GM12878 (cell line): Measurements from ENCODE around the gene USP5. TPM values are rescaled to one million over a fixed set of nuclear protein-coding genes. Genes with fewer than 3 reads are reported as not detected.

ENCODE experiments used
- CREB1 ChIP-seq: IDR thresholded peaks from 2 replicates; pipeline ENCODE4 v1.6.1; 2012; ENCODE audit warnings: low read depth, mild to moderate bottlenecking, inconsistent platforms
- EZH2 ChIP-seq: IDR thresholded peaks from 2 replicates; pipeline ENCODE4 v1.6.1; 2012; ENCODE audit warnings: low read depth, mild to moderate bottlenecking, control low read depth, inconsistent platforms, low read length, borderline replicate concordance; ENCODE audit not compliant: control insufficient read depth
- GABPA ChIP-seq: IDR thresholded peaks from 2 replicates; pipeline ENCODE4 v1.6.1; 2014; ENCODE audit warnings: antibody characterized with exemption, low read depth, mild to moderate bottlenecking, inconsistent platforms
- IKZF2 ChIP-seq, 2 experiments: fragments of 450-650 bp; IDR thresholded peaks; 2 replicates each; pipeline ENCODE4 v1.6.1; 2017; ENCODE audit warnings: mild to moderate bottlenecking in 2 of 2, moderate library complexity in 2 of 2
- PML ChIP-seq: IDR thresholded peaks from 2 replicates; pipeline ENCODE4 v1.6.1; 2012; ENCODE audit warnings: low read length, inconsistent platforms
- POLR2A ChIP-seq: IDR thresholded peaks from 2 replicates; pipeline ENCODE4 v1.6.1; 2011; ENCODE audit warnings: low read depth, mild to moderate bottlenecking, low read length
- RELA ChIP-seq: fragments of 450-650 bp; IDR thresholded peaks from 2 replicates; pipeline ENCODE4 v1.8.0; 2014; ENCODE audit warnings: borderline replicate concordance; ENCODE audit not compliant: partially characterized antibody
- RFX5 ChIP-seq: IDR thresholded peaks from 2 replicates; pipeline ENCODE4 v1.6.1; 2011; ENCODE audit warnings: low read depth, low read length, improper control_type of control experiment
- YY1 ChIP-seq: IDR thresholded peaks from 2 replicates; pipeline ENCODE4 v1.6.1; 2011; ENCODE audit warnings: low read depth, mild to moderate bottlenecking, low read length
- polyA plus RNA-seq, 11 experiments: library from polyadenylated mRNA; depleted of rRNA in 4 of 11; unstranded in 6 of 11; stranded (reverse) in 5 of 11; fragments of >200 nt; fragmentation: Nextera tagmentation in 4 of 11; fragmentation: Illumina TruSeq in 1 of 11; extraction: Ambion mirVana in 4 of 11; extraction: Trizol in 1 of 11; gene quantifications; 1 replicate in 1 of 11; 2 replicates in 10 of 11; pipeline versions ENCODE4 v1.2.1 to v1.2.3, GENCODE V29; 2011 to 2016; ENCODE audit warnings: inconsistent platforms in 2 of 11, missing spikeins in 2 of 11, low read depth in 1 of 11
- total RNA-seq, 4 experiments: library from RNA; depleted of rRNA in 3 of 4; stranded (reverse); fragments of >200 nt in 3 of 4; fragmentation: Illumina TruSeq in 1 of 4; extraction: Trizol in 1 of 4; gene quantifications; 2 replicates each; pipeline versions ENCODE4 v1.2.1 to v1.2.3, GENCODE V29; 2013 to 2021
- TF ChIP-seq, protein P1 (sequence below): fragments of 450-650 bp; IDR thresholded peaks from 2 replicates; pipeline ENCODE4 v1.6.1; 2017; ENCODE audit warnings: mild to moderate bottlenecking
- TF ChIP-seq, protein P2 (sequence below): fragments of 450-650 bp; IDR thresholded peaks from 2 replicates; pipeline ENCODE4 v1.6.1; 2018; ENCODE audit warnings: mild to moderate bottlenecking, low read depth, moderate library complexity; ENCODE audit not compliant: partially characterized antibody
- TF ChIP-seq, protein P3 (sequence below): IDR thresholded peaks from 2 replicates; pipeline ENCODE4 v1.6.1; 2012; ENCODE audit warnings: improper control_type of control experiment, low read depth, low read length; ENCODE audit not compliant: insufficient replicate concordance
- TF ChIP-seq, protein P4 (sequence below): IDR thresholded peaks from 2 replicates; pipeline ENCODE4 v1.6.1; 2012; ENCODE audit warnings: low read depth, low read length, improper control_type of control experiment
- TF ChIP-seq, protein P5 (sequence below): fragments of 450-650 bp; formaldehyde crosslinking; IDR thresholded peaks from 2 replicates; pipeline ENCODE4 v1.4.0; 2022; ENCODE audit warnings: mild to moderate bottlenecking, moderate library complexity

Gene USP5
- total and polyA plus RNA-seq, 10 of the 15 experiments (the other 5 are each of a cell fraction or from before 2014, with no cell fraction given): 2.5 to 124 (median 74.6) TPM

DNA sequence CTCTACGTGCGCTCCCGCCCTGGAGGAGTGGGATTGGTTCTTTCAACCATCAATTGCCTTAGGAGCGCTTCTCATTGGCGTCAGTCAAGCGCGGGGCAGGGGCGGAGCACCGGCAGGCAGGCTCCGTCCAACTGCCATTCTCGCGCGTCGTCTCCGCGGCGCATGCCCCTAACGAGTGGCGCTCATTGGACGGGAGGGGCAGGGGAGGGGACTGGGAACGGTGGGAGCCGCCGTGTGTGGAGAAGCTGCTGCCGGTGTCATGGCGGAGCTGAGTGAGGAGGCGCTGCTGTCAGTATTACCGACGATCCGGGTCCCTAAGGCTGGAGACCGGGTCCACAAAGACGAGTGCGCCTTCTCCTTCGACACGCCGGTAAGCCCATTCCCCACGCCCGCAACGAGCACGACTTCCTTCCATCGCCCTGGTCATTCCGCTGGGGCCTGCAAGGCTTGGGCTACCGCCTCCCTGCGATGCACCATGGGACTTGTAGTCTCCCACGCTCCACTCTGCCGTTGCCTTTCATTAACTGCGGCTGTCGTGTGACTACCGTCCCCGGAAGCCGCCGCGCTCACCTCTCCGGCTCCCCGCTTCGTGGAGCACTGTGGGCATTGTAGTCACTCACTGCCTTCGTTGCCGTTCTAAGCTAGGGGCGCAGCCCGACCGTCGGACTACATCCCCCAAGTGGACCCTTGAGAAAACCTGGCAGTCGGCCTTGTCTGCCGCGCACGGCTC lies at the start of gene USP5 (continued):
- TF ChIP-seq, protein P1, sequence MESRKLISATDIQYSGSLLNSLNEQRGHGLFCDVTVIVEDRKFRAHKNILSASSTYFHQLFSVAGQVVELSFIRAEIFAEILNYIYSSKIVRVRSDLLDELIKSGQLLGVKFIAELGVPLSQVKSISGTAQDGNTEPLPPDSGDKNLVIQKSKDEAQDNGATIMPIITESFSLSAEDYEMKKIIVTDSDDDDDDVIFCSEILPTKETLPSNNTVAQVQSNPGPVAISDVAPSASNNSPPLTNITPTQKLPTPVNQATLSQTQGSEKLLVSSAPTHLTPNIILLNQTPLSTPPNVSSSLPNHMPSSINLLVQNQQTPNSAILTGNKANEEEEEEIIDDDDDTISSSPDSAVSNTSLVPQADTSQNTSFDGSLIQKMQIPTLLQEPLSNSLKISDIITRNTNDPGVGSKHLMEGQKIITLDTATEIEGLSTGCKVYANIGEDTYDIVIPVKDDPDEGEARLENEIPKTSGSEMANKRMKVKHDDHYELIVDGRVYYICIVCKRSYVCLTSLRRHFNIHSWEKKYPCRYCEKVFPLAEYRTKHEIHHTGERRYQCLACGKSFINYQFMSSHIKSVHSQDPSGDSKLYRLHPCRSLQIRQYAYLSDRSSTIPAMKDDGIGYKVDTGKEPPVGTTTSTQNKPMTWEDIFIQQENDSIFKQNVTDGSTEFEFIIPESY: 0 out of 2 replicates have a peak, but pooled peaks have one; percentile 39
- TF ChIP-seq RFX5 (no peak), RELA (peak; percentile 81), IKZF2 (IDR thresholded peaks at IDR 0.05) (no peak), PML (no peak), YY1 (peak; percentile 94), EZH2 (no peak), POLR2A (peak; percentile 89), GABPA (peak; percentile 97), CREB1 (peak; percentile 95)
- TF ChIP-seq, protein P2, sequence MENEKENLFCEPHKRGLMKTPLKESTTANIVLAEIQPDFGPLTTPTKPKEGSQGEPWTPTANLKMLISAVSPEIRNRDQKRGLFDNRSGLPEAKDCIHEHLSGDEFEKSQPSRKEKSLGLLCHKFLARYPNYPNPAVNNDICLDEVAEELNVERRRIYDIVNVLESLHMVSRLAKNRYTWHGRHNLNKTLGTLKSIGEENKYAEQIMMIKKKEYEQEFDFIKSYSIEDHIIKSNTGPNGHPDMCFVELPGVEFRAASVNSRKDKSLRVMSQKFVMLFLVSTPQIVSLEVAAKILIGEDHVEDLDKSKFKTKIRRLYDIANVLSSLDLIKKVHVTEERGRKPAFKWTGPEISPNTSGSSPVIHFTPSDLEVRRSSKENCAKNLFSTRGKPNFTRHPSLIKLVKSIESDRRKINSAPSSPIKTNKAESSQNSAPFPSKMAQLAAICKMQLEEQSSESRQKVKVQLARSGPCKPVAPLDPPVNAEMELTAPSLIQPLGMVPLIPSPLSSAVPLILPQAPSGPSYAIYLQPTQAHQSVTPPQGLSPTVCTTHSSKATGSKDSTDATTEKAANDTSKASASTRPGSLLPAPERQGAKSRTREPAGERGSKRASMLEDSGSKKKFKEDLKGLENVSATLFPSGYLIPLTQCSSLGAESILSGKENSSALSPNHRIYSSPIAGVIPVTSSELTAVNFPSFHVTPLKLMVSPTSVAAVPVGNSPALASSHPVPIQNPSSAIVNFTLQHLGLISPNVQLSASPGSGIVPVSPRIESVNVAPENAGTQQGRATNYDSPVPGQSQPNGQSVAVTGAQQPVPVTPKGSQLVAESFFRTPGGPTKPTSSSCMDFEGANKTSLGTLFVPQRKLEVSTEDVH: peak; percentile 82
- TF ChIP-seq, protein P3, sequence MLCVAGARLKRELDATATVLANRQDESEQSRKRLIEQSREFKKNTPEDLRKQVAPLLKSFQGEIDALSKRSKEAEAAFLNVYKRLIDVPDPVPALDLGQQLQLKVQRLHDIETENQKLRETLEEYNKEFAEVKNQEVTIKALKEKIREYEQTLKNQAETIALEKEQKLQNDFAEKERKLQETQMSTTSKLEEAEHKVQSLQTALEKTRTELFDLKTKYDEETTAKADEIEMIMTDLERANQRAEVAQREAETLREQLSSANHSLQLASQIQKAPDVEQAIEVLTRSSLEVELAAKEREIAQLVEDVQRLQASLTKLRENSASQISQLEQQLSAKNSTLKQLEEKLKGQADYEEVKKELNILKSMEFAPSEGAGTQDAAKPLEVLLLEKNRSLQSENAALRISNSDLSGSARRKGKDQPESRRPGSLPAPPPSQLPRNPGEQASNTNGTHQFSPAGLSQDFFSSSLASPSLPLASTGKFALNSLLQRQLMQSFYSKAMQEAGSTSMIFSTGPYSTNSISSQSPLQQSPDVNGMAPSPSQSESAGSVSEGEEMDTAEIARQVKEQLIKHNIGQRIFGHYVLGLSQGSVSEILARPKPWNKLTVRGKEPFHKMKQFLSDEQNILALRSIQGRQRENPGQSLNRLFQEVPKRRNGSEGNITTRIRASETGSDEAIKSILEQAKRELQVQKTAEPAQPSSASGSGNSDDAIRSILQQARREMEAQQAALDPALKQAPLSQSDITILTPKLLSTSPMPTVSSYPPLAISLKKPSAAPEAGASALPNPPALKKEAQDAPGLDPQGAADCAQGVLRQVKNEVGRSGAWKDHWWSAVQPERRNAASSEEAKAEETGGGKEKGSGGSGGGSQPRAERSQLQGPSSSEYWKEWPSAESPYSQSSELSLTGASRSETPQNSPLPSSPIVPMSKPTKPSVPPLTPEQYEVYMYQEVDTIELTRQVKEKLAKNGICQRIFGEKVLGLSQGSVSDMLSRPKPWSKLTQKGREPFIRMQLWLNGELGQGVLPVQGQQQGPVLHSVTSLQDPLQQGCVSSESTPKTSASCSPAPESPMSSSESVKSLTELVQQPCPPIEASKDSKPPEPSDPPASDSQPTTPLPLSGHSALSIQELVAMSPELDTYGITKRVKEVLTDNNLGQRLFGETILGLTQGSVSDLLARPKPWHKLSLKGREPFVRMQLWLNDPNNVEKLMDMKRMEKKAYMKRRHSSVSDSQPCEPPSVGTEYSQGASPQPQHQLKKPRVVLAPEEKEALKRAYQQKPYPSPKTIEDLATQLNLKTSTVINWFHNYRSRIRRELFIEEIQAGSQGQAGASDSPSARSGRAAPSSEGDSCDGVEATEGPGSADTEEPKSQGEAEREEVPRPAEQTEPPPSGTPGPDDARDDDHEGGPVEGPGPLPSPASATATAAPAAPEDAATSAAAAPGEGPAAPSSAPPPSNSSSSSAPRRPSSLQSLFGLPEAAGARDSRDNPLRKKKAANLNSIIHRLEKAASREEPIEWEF: no peak
- TF ChIP-seq, protein P4, sequence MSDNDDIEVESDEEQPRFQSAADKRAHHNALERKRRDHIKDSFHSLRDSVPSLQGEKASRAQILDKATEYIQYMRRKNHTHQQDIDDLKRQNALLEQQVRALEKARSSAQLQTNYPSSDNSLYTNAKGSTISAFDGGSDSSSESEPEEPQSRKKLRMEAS: peak; percentile 31
- TF ChIP-seq, protein P5, sequence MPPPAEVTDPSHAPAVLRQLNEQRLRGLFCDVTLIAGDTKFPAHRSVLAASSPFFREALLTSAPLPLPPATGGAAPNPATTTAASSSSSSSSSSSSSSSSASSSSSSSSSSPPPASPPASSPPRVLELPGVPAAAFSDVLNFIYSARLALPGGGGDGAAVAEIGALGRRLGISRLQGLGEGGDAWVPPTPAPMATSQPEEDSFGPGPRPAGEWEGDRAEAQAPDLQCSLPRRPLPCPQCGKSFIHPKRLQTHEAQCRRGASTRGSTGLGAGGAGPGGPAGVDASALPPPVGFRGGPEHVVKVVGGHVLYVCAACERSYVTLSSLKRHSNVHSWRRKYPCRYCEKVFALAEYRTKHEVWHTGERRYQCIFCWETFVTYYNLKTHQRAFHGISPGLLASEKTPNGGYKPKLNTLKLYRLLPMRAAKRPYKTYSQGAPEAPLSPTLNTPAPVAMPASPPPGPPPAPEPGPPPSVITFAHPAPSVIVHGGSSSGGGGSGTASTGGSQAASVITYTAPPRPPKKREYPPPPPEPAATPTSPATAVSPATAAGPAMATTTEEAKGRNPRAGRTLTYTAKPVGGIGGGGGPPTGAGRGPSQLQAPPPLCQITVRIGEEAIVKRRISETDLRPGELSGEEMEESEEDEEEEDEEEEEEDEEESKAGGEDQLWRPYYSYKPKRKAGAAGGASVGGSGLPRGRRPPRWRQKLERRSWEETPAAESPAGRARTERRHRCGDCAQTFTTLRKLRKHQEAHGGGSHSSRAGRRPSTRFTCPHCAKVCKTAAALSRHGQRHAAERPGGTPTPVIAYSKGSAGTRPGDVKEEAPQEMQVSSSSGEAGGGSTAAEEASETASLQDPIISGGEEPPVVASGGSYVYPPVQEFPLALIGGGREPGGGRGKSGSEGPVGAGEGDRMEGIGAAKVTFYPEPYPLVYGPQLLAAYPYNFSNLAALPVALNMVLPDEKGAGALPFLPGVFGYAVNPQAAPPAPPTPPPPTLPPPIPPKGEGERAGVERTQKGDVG (CRISPR knock-in tag): no peak
